Renal pelvis (tissue), 4 donors: Measurements from ENCODE around the gene XRCC1. TPM values are rescaled to one million over a fixed set of nuclear protein-coding genes. Genes with fewer than 3 reads are reported as not detected.

ENCODE experiments used
- DNase-seq: peaks from one replicate; pipeline ENCODE4 v3.0.0-alpha.2; 2013
- polyA plus RNA-seq, 3 donors: library from polyadenylated mRNA; unstranded; fragments of 120-200 nt; gene quantifications; one replicate each; pipeline ENCODE4 v1.2.1, GENCODE V29; 2013; ENCODE audit not compliant: insufficient read length in 3 of 3

XRCC1 gene
- polyA plus RNA-seq, 3 donors: 59.8 to 78.8 (median 71.2) TPM

DNA sequence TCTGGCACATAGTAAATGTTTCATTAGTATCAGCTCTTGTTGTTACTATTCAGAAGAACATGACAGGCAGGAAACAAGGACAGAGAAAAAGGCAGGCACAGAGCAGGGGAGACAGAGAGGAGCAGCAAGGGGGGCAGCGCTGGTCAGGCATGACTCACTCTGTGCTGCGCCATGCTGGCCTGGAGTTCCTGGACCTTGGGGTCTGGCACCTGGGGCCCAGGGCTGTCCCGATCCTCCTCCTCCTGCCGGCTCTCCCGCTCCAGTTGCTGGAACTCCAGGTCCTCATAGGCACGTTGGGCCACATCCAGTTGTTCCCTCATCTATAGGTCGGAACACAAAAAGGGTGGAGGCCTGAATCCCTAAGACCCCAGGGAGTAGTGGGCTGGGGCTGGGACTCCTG lies 78.4 kb downstream of the XRCC1 start:
- DNase-seq: no peak

GRCh38 chr19:43495082-43495481 lies 80.2 kb downstream of the XRCC1 start:
- DNase-seq: no peak

Other genes with a start within 250 kb of the XRCC1 start
- under 1 TPM in 2 of 3 donors, not detected in 1; 0.23 to 0.44 TPM for gene CD177, start 221.8 kb downstream of the XRCC1 start, polyA plus RNA-seq
- not detected for gene TEX101, start 160.6 kb downstream of the XRCC1 start, polyA plus RNA-seq
- 1 to 10 TPM; 1.4 to 4.1 (median 2.2) TPM for gene LYPD3, start 109.9 kb downstream of the XRCC1 start, polyA plus RNA-seq
- gene PHLDB3, start 70.8 kb downstream of the XRCC1 start, polyA plus RNA-seq: 10 to 100 TPM; 10.5 to 10.9 (median 10.7) TPM
- 10 to 100 TPM; 25.5 to 30.8 (median 28.3) TPM for gene ETHE1, start 48.3 kb downstream of the XRCC1 start, polyA plus RNA-seq
- gene ZNF575, start 42.3 kb downstream of the XRCC1 start, polyA plus RNA-seq: 1 to 10 TPM; 2.7 to 3.0 (median 2.9) TPM
- gene PINLYP, start 274 bp upstream of the XRCC1 start, polyA plus RNA-seq: 10 to 100 TPM; 16.1 to 24.2 (median 20.2) TPM
- 10 to 100 TPM; 12.1 to 21.0 (median 18.3) TPM for gene IRGQ, start 20.6 kb upstream of the XRCC1 start, polyA plus RNA-seq
- 10 to 100 TPM; 11.1 to 13.8 (median 12.7) TPM for gene ZNF576, start 21.1 kb upstream of the XRCC1 start, polyA plus RNA-seq
- 1 to 10 TPM in 2 of 3 donors, under 1 TPM in 1; 0.48 to 2.5 (median 1.8) TPM for gene SRRM5, start 36.6 kb upstream of the XRCC1 start, polyA plus RNA-seq
- 100 to 1,000 TPM; 107 to 138 (median 127) TPM for gene ZNF428, start 44.1 kb upstream of the XRCC1 start, polyA plus RNA-seq
- 10 to 100 TPM; 55.2 to 64.2 (median 61.2) TPM for gene CADM4, start 64.3 kb upstream of the XRCC1 start, polyA plus RNA-seq
- gene PLAUR, start 94.6 kb upstream of the XRCC1 start, polyA plus RNA-seq: 10 to 100 TPM in 1 of 3 donors, 1 to 10 TPM in 2; 8.5 to 10.1 (median 9.8) TPM
- gene IRGC, start 140.5 kb upstream of the XRCC1 start, polyA plus RNA-seq: not detected
- 10 to 100 TPM; 53.0 to 62.8 (median 57.0) TPM for gene SMG9, start 179.4 kb upstream of the XRCC1 start, polyA plus RNA-seq
- 1 to 10 TPM; 1.7 to 2.3 (median 1.7) TPM for gene KCNN4, start 205.4 kb upstream of the XRCC1 start, polyA plus RNA-seq
- gene LYPD5, start 226.9 kb upstream of the XRCC1 start, polyA plus RNA-seq: under 1 TPM; 0.53 to 0.56 (median 0.55) TPM